ENCODE measurements around the gene TPI1.

TPI1 gene

GRCh38 chr12:6824085-6824775 lies 43.1 kb upstream of the TPI1 start:
- Histone ChIP-seq H3K27me3 (ENCODE audit: control insufficient read depth, insufficient read depth, low read length) (peaks cover 12% of the 10 kb centered on the region), H3K4me3 (ENCODE audit: low read length) (no peak overlapping the region), H3K36me3 (ENCODE audit: control insufficient read depth, low read depth, low read length) (no peaks in the 10 kb centered on the region), H3K27ac (ENCODE audit: low read length) (no peak overlapping the region), H3K4me1 (ENCODE audit: control insufficient read depth, low read depth, low read length) (peaks cover 21% of the 10 kb centered on the region), H3K9ac (ENCODE audit: low read length) (no peak overlapping the region), H3K9me3 (ENCODE audit: control insufficient read depth, low read depth, low read length) (no peaks in the 10 kb centered on the region)

- peak overlapping the region; percentile 46 for H3K4me3 ChIP-seq (ENCODE audit: low read length)
- H3K27me3 ChIP-seq (ENCODE audit: control insufficient read depth, insufficient read depth, low read length): peaks cover 12% of the 10 kb centered on the region
- H3K9me3 ChIP-seq (ENCODE audit: control insufficient read depth, low read depth, low read length): no peaks in the 10 kb centered on the region
- H3K36me3 ChIP-seq (ENCODE audit: control insufficient read depth, low read depth, low read length): no peaks in the 10 kb centered on the region
- H3K27ac ChIP-seq (ENCODE audit: low read length): no peak overlapping the region
- H3K4me1 ChIP-seq (ENCODE audit: control insufficient read depth, low read depth, low read length): peaks cover 20% of the 10 kb centered on the region
- H3K9ac ChIP-seq (ENCODE audit: low read length): no peak overlapping the region
These were observed 42.4 kb upstream of the TPI1 start for GRCh38 chr12:6824901-6825381.

- H3K36me3 ChIP-seq (ENCODE audit: control insufficient read depth, low read depth, low read length): peaks cover 2% of the 10 kb centered on the region
- peaks cover 12% of the 10 kb centered on the region for H3K27me3 ChIP-seq (ENCODE audit: control insufficient read depth, insufficient read depth, low read length)
- H3K4me1 ChIP-seq (ENCODE audit: control insufficient read depth, low read depth, low read length): peaks cover 16% of the 10 kb centered on the region
- no peak overlapping the region for H3K27ac ChIP-seq (ENCODE audit: low read length)
- peak overlapping the region; percentile 46 for H3K4me3 ChIP-seq (ENCODE audit: low read length)
- no peak overlapping the region for H3K9ac ChIP-seq (ENCODE audit: low read length)
- H3K9me3 ChIP-seq (ENCODE audit: control insufficient read depth, low read depth, low read length): no peaks in the 10 kb centered on the region
These were observed 41.8 kb upstream of the TPI1 start for GRCh38 chr12:6825398-6826124.

GRCh38 chr12:6826125-6826733 lies 41.1 kb upstream of the TPI1 start:
- H3K9me3 ChIP-seq (ENCODE audit: control insufficient read depth, low read depth, low read length): no peaks in the 10 kb centered on the region
- H3K27ac ChIP-seq (ENCODE audit: low read length): no peak overlapping the region
- H3K27me3 ChIP-seq (ENCODE audit: control insufficient read depth, insufficient read depth, low read length): peaks cover 12% of the 10 kb centered on the region
- H3K4me1 ChIP-seq (ENCODE audit: control insufficient read depth, low read depth, low read length): peaks cover 10% of the 10 kb centered on the region
- H3K36me3 ChIP-seq (ENCODE audit: control insufficient read depth, low read depth, low read length): peaks cover 8% of the 10 kb centered on the region
- H3K4me3 ChIP-seq (ENCODE audit: low read length): no peak overlapping the region
- H3K9ac ChIP-seq (ENCODE audit: low read length): no peak overlapping the region

GRCh38 chr12:6826734-6827436 lies 40.4 kb upstream of the TPI1 start:
- Histone ChIP-seq H3K27ac (ENCODE audit: low read length) (no peak overlapping the region), H3K4me3 (ENCODE audit: low read length) (no peak overlapping the region), H3K9ac (ENCODE audit: low read length) (no peak overlapping the region), H3K36me3 (ENCODE audit: control insufficient read depth, low read depth, low read length) (peaks cover 15% of the 10 kb centered on the region), H3K4me1 (ENCODE audit: control insufficient read depth, low read depth, low read length) (peaks cover 10% of the 10 kb centered on the region), H3K9me3 (ENCODE audit: control insufficient read depth, low read depth, low read length) (no peaks in the 10 kb centered on the region), H3K27me3 (ENCODE audit: control insufficient read depth, insufficient read depth, low read length) (peaks cover 12% of the 10 kb centered on the region)

- H3K4me1 ChIP-seq (ENCODE audit: control insufficient read depth, low read depth, low read length): peaks cover 5% of the 10 kb centered on the region
- H3K9me3 ChIP-seq (ENCODE audit: control insufficient read depth, low read depth, low read length): no peaks in the 10 kb centered on the region
- peaks cover 19% of the 10 kb centered on the region for H3K36me3 ChIP-seq (ENCODE audit: control insufficient read depth, low read depth, low read length)
- no peak overlapping the region for H3K9ac ChIP-seq (ENCODE audit: low read length)
- peaks cover 12% of the 10 kb centered on the region for H3K27me3 ChIP-seq (ENCODE audit: control insufficient read depth, insufficient read depth, low read length)
- H3K4me3 ChIP-seq (ENCODE audit: low read length): no peak overlapping the region
- H3K27ac ChIP-seq (ENCODE audit: low read length): no peak overlapping the region
These were observed 39.9 kb upstream of the TPI1 start for GRCh38 chr12:6827437-6827911.

GRCh38 chr12:6827982-6828780 lies 39.1 kb upstream of the TPI1 start, which contains the start of gene P3H3:
Gene P3H3 (plus strand): TSS chr12:6828407. CDS start chr12:6828441, 34 bp downstream.
- Histone ChIP-seq H3K4me1 (ENCODE audit: control insufficient read depth, low read depth, low read length) (peaks cover 5% of the 10 kb centered on the region), H3K27me3 (ENCODE audit: control insufficient read depth, insufficient read depth, low read length) (peaks cover 12% of the 10 kb centered on the region), H3K36me3 (ENCODE audit: control insufficient read depth, low read depth, low read length) (peaks cover 21% of the 10 kb centered on the region), H3K4me3 (ENCODE audit: low read length) (peak within 1 kb of the TSS; percentile 84), H3K9ac (ENCODE audit: low read length) (peak within 1 kb of the TSS; percentile 61), H3K27ac (ENCODE audit: low read length) (no peak within 1 kb of the TSS), H3K9me3 (ENCODE audit: control insufficient read depth, low read depth, low read length) (no peaks in the 10 kb centered on the region)

- no peak overlapping the region for H3K27ac ChIP-seq (ENCODE audit: low read length)
- H3K9me3 ChIP-seq (ENCODE audit: control insufficient read depth, low read depth, low read length): no peaks in the 10 kb centered on the region
- peaks cover 29% of the 10 kb centered on the region for H3K36me3 ChIP-seq (ENCODE audit: control insufficient read depth, low read depth, low read length)
- peak overlapping the region; percentile 84 for H3K4me3 ChIP-seq (ENCODE audit: low read length)
- H3K9ac ChIP-seq (ENCODE audit: low read length): peak overlapping the region; percentile 61
- H3K27me3 ChIP-seq (ENCODE audit: control insufficient read depth, insufficient read depth, low read length): peaks cover 12% of the 10 kb centered on the region
- H3K4me1 ChIP-seq (ENCODE audit: control insufficient read depth, low read depth, low read length): peaks cover 5% of the 10 kb centered on the region
These were observed 38.4 kb upstream of the TPI1 start for GRCh38 chr12:6828781-6829535.

- H3K36me3 ChIP-seq (ENCODE audit: control insufficient read depth, low read depth, low read length): peaks cover 34% of the 10 kb centered on the region
These were observed 37.7 kb upstream of the TPI1 start for GRCh38 chr12:6829536-6830220.

More at GRCh38 chr12:6829536-6830220, 37.7 kb upstream of the TPI1 start:
- H3K9me3 ChIP-seq (ENCODE audit: control insufficient read depth, low read depth, low read length): no peaks in the 10 kb centered on the region
- peak overlapping the region; percentile 61 for H3K9ac ChIP-seq (ENCODE audit: low read length)
- H3K27ac ChIP-seq (ENCODE audit: low read length): no peak overlapping the region
- peaks cover 8% of the 10 kb centered on the region for H3K27me3 ChIP-seq (ENCODE audit: control insufficient read depth, insufficient read depth, low read length)
- peaks cover 5% of the 10 kb centered on the region for H3K4me1 ChIP-seq (ENCODE audit: control insufficient read depth, low read depth, low read length)
- peak overlapping the region; percentile 84 for H3K4me3 ChIP-seq (ENCODE audit: low read length)

All from iPS-18a (cell line).